PFSK-1 (cell line): ENCODE measurements around the gene LSS.

ENCODE experiments used
- FOXP2 ChIP-seq: optimal IDR thresholded peaks from 2 replicates; pipeline ENCODE3; 2011; ENCODE audit warnings: borderline replicate concordance, control low read depth, inconsistent platforms; ENCODE audit not compliant: insufficient read depth; ENCODE audit errors: extremely low read length, extremely low read depth
- POLR2AphosphoS5 ChIP-seq: IDR thresholded peaks from 2 replicates; pipeline ENCODE4 v1.6.1; 2012; ENCODE audit warnings: low read depth, mild to moderate bottlenecking, control low read depth, low read length, moderate library complexity
- SIN3A ChIP-seq: IDR thresholded peaks from 2 replicates; pipeline ENCODE4 v1.6.1; 2012; ENCODE audit warnings: mild to moderate bottlenecking, low read length, moderate library complexity, borderline replicate concordance; ENCODE audit not compliant: insufficient read depth
- TAF1 ChIP-seq: IDR thresholded peaks from 2 replicates; pipeline ENCODE4 v1.6.1; 2012; ENCODE audit warnings: low read length, control low read depth, borderline replicate concordance; ENCODE audit not compliant: insufficient read depth
- TF ChIP-seq, protein P1 (sequence below), 2 experiments: IDR thresholded peaks; 2 replicates each; pipeline versions ENCODE4 v1.6.1 to v1.8.0; 2011 to 2012; ENCODE audit warnings: low read depth in 2 of 2, low read length in 2 of 2, control low read depth in 1 of 2, inconsistent platforms in 1 of 2, mild to moderate bottlenecking in 1 of 2, moderate library complexity in 1 of 2; ENCODE audit not compliant: insufficient read depth in 1 of 2

The LSS gene

DNA sequence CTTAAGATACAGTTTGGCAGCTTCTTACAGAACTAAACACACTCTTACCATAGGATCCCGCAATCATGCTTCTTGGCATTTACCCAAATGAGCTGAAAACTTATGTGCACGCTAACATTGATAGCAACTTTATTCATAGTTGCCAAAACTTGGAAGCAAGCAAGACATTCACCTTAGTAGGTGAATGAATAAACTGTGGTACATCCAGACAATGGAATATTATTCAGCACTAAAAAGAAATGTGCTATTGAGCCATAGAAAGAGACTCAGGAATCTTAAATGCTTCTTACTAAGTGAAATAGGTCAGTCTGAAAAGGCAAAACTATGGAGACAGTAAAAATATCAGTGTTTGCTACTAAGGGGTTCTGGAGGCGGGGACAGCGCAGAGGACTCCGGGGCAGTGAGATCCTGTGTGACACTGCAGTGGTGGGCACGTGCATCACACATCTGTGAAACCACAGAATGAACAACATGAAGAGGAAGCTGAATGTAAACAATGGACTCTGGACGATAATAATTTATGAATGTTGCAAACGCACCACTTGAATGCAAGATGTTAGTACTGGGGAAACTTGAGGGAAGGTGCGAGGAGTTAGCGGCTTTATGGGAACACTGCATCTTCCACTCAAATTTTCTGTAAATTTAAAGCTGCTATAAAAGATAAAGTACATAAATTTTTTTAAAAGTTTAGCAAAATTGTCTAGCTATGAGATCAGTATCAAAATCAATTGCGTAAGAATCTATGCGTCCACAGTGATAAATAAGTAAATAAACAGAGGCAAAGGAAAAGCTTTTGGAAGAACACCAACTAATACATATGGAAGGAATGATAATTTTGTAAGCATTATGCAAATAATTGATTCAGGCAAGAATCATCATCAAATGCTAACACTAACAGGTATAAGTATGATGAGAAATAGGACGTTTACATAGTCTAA is 28.9 kb downstream of the LSS start:
- TF ChIP-seq POLR2AphosphoS5 = no peak
- TF ChIP-seq, protein P1, sequence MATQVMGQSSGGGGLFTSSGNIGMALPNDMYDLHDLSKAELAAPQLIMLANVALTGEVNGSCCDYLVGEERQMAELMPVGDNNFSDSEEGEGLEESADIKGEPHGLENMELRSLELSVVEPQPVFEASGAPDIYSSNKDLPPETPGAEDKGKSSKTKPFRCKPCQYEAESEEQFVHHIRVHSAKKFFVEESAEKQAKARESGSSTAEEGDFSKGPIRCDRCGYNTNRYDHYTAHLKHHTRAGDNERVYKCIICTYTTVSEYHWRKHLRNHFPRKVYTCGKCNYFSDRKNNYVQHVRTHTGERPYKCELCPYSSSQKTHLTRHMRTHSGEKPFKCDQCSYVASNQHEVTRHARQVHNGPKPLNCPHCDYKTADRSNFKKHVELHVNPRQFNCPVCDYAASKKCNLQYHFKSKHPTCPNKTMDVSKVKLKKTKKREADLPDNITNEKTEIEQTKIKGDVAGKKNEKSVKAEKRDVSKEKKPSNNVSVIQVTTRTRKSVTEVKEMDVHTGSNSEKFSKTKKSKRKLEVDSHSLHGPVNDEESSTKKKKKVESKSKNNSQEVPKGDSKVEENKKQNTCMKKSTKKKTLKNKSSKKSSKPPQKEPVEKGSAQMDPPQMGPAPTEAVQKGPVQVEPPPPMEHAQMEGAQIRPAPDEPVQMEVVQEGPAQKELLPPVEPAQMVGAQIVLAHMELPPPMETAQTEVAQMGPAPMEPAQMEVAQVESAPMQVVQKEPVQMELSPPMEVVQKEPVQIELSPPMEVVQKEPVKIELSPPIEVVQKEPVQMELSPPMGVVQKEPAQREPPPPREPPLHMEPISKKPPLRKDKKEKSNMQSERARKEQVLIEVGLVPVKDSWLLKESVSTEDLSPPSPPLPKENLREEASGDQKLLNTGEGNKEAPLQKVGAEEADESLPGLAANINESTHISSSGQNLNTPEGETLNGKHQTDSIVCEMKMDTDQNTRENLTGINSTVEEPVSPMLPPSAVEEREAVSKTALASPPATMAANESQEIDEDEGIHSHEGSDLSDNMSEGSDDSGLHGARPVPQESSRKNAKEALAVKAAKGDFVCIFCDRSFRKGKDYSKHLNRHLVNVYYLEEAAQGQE (IDR thresholded peaks at IDR 0.05; ENCODE audit: insufficient read depth in 1 of 2, low read depth in 2 of 2, low read length in 2 of 2) = no peak
- TF ChIP-seq FOXP2 = no peak
- TF ChIP-seq TAF1 = no peak
- TF ChIP-seq SIN3A = no peak

DNA sequence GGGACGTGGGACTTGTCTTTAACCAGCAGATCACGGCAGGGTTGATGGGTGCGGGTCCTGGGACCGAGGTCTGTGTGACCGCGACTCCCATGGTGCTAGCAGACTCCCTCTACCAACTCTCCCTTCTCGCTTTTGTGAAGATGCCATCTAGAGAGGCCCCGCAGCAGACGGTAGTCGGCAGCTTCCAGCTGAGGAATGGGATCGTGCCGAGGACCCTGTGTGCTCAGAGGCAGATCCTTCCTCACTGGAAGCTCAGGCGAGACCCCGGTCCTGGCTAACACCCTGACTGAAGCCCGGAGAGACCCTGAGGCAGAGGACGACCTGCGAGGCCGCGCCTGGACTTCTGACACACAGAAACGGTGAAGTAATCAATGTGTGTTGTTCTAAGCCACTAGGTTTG is 31.8 kb downstream of the LSS start:
- TF ChIP-seq SIN3A (no peak), TAF1 (no peak), FOXP2 (no peak)
- TF ChIP-seq, protein P1 (IDR thresholded peaks at IDR 0.05; ENCODE audit: insufficient read depth in 1 of 2, low read depth in 2 of 2, low read length in 2 of 2) = no peak

DNA sequence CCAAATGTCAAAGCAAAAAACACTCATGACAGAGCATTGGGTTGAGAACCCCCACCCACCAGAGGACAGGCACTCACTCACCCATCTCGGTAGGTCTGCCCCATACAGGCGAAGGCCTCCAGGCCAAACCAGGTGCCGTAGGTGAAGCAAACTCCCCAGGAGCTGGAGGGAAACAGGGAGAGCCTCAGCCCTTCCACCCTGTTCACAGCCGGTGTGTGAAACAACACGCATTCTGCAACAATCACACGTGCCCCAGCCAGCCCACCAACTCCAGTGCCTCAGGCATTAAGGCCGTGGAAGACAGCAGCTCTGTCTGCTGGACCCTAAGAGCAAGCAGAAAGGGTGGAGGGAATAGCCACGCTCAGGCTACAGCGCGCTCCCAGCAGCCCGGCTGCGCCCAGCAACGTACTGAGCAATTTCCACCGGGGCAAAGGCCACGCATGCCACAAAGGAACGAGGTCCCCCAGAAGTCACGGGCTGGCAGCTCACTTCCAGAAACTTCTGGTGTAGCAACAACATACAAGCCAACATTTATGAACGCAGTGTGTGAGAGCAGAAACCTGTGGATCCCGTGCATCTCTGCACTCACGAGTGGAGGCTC is 32.9 kb downstream of the LSS start:
- TF ChIP-seq TAF1 (no peak), SIN3A (no peak), POLR2AphosphoS5 (no peak), FOXP2 (no peak)
- TF ChIP-seq, protein P1 (IDR thresholded peaks at IDR 0.05; ENCODE audit: insufficient read depth in 1 of 2, low read depth in 2 of 2, low read length in 2 of 2) = no peak

DNA sequence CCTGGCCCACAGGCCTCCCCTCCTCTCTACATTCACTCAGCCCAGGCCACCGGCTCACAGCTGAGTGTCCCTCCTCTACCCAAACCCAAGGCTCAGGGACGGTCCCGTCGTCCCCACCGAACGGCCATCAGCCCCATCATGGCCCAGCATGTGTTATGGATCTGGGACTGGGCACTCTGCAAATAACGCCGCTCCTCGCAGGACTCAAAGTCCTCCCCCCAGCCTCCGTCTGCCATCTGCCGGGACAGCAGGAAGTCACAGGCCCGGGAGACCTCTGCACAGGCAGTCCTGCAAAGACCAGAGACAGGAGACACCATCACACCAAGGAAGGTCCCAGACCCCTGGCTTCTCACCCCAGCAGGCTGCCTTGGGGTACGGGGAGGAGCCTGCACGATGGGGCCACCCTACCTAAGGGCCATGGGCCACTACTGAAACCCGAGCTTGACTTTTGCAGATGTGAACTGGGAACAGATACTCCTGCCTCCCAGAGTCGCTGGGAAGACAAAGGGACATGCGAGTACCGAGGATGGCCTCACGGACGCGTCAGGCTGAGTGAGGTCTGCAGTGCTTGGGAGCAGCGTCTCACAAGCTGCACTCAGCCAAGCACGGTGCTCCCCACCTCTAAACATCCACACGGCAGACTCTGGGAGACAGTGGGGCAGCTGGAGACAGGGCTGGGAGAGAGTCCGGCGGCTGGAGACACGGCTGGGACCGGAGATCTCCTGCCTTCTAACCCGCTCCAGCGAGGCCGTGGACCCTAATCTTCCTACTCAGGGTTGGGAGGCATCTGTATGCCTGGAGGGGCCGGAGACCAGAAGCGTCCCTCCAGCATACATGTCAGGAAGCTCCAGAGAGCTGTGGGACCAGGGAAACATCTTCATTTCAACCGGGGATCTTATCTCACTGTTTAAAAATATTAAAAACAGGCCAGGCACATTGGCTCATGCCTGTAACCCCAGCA is 33.9 kb downstream of the LSS start:
- TF ChIP-seq FOXP2 = no peak
- TF ChIP-seq TAF1 = no peak
- TF ChIP-seq SIN3A = no peak
- no peak for TF ChIP-seq POLR2AphosphoS5
- TF ChIP-seq, protein P1 (IDR thresholded peaks at IDR 0.05; ENCODE audit: insufficient read depth in 1 of 2, low read depth in 2 of 2, low read length in 2 of 2) = no peak
